DMS 273 treated with DMSO at 0.1 percent for 48 hours (cell line): Measurements from ENCODE around the gene COL20A1.
"Not testable (repeated sequence)": the region's sequence is repeated elsewhere in the genome, so short reads cannot be mapped to it uniquely, and the experiment has no call there.

Source experiments
- DNase-seq: peaks from one replicate; lab custom pipeline; 2025; lab: John Stamatoyannopoulos, UW

Gene COL20A1

GRCh38 chr20:63377256-63377941 lies 84.4 kb downstream of the COL20A1 start:
- DNase-seq, result no peak

- no peak for DNase-seq
Observed at GRCh38 chr20:63377951-63378381, 85.0 kb downstream of the COL20A1 start.

- DNase-seq, result no peak
Observed at GRCh38 chr20:63378626-63379025, 85.6 kb downstream of the COL20A1 start.

DNA sequence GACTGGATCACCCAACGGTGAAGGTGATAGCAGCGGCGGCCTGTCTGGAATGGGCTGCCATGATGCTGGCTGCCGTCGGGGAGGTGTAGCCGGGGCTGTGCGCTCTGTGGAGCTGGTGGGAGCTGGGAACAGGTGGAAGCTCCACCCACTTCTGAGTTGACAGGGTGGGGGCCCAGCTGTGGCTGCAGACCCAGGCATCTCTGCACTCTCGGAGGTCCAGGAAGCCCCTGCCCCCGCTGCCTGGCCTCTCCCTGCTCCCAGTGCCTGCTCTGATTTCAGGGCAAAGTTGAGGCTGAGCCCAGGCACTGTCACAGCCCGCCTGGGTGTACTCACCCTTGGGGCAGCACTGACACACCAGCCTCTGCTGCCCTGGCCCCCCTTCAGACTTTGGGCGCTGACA lies 86.3 kb downstream of the COL20A1 start:
- DNase-seq, result no peak

DNA sequence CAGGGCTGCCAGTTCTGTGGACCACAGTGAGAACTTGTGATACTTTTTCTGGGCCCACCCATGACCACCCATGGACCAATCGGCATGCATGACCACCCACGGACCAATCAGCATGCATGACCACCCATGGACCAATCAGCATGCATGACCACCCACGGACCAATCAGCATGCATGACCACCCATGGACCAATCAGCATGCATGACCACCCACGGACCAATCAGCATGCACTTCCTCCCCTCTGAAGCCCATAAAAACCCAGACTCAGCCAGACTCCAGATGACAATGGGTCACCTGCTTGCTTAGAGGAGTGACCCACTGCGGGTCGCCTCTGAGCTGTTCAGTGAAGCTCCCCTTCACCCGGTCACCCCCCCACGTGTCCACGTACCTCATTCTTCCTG lies 86.9 kb downstream of the COL20A1 start:
- DNase-seq, result not testable (repeated sequence)

DNA sequence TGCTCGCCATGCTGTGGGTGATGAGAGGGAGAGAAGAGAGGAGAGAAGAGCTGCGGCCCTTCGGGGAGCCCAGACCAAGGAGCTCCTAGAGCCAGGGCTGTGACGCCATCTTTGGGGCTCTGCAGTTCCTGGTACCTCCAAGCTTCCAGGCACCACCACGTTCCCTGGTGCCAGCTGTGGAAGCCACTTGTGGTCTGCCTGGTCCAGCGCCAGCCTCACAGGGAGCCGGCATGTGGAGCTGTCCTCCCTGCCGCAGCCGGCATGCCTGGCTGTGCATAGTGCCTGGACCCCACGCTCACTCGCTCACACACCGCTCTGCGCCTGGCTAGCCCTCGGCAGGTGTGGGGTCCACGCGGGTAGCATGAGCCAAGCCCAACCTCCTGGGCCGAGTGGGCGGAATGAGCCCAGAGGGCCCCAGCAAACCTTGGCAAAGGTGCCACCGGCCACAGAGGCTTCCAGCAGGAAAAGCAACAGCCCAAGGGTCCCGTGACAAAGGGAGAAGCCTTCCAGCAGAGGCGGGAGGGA lies 87.4 kb downstream of the COL20A1 start:
- no peak for DNase-seq

DNA sequence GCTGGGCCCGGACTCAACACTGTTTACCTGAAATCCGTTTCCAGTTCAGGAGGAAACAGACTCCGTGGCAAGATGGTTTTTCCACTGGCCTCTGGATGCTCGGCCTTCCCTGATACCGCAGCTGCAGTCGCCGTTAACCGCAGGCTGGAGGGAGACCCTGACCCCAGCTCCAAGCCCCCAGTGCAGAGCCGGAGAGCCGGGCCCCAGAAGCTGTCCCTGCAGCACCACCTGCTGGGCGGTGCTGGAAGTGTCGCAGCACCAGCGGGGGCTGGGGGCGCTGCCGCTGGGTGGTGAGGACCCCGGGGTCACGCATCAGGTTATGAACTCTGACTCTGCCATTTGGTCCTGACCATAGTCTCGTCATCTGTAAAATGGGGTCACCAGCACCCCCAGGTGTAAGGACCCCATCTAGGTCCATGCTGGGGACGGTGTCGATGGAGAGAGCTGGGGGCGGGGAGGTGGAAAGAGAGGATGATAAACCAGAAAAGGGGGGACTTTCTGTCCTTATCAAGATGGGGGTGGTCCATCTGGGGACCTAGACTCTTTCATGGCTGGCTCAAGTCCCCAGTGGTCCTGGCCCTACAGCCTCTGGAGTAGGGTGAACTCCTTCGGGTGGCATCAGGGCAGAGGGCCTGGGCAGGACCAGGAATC lies 88.9 kb downstream of the COL20A1 start:
- no peak for DNase-seq

- DNase-seq, result no peak
Observed at GRCh38 chr20:63382551-63383300, 89.7 kb downstream of the COL20A1 start.

DNA sequence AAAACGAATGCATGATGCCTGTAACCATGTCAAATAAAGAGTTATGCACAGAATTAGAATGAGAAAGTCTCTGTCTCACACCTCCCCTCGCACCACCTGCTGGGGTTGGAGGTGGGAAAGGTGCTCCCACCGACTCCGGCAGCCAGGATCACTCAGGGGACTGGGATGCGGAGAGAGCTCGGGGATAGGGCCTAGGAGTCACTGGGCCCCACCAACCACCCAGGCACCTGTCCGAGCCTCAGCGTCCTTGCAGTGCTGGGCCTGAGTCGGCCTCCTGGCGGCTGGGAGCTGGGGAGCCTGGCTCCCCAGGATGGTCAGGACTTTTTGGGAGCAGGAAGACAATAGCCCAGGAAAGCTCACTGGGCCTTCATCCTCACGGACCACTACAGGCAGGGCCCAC lies 90.6 kb downstream of the COL20A1 start:
- DNase-seq, result no peak

DNA sequence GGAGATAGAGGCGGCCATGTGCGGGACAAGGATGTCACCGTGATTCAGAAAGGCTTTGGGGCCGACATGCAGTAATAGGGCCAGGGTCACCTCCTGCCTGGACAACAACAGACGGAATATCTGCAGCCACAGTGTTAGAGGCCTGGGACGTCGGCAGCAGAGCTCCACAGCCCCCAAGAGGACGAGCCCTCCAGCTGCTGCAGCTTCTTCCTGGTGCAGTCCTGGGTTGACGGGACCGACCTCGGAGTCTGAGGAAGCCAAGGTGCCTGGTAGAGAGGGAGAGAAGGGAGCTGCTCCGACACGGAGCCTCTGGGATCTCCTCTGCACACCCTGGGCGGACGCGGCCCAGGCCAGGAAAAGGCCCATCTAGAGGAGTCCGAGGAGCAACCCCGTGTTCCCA lies 91.3 kb downstream of the COL20A1 start:
- no peak for DNase-seq
